A673 (cell line): ENCODE data around the gene NDUFV2.

Experiments
- CTCF ChIP-seq: fragments of 300-800, 200-600 bp; sonication (generic); conservative IDR thresholded peaks from 2 replicates; pipeline ENCODE4 v1.5.1; 2017; ENCODE audit warnings: low read depth, mild to moderate bottlenecking, antibody characterized with exemption, low read length, moderate library complexity, mixed read lengths
- EZH2 ChIP-seq: fragments of 200-600 bp; sonication (generic); IDR thresholded peaks from 2 replicates; pipeline ENCODE4 v1.6.1; 2017; ENCODE audit warnings: borderline replicate concordance, low read depth, mild to moderate bottlenecking, mixed read lengths, antibody characterized with exemption, low read length; ENCODE audit not compliant: poor library complexity, severe bottlenecking

- TF ChIP-seq CTCF (no peak), EZH2 (no peak)
These were observed 22.3 kb downstream of the NDUFV2 start for GRCh38 chr18:9124824-9125223.
